Neural cell (in vitro differentiated cells): Measurements from ENCODE around the gene PRR12. TPM values are rescaled to one million over a fixed set of nuclear protein-coding genes. Genes with fewer than 3 reads are reported as not detected.

Source experiments
- H2AFZ ChIP-seq: fragments of 200-600, 300-800 bp; sonication (generic), shearing (Covaris generic); 2 replicates; pipeline ENCODE4 v1.6.0; 2014; ENCODE audit warnings: low read depth, mild to moderate bottlenecking, antibody characterized with exemption, low read length, moderate library complexity
- H3F3A ChIP-seq: fragments of 200-600 bp; shearing (Covaris generic); 2 replicates; pipeline ENCODE4 v1.6.1; 2016; ENCODE audit warnings: mild to moderate bottlenecking, moderate library complexity, mixed read lengths, antibody characterized with exemption, low read length; ENCODE audit not compliant: insufficient read depth, poor library complexity, severe bottlenecking
- H3K27ac ChIP-seq: fragments of 200-600, 300-800 bp; sonication (generic), shearing (Covaris generic); 2 replicates; pipeline ENCODE4 v1.5.1; 2014; ENCODE audit warnings: mild to moderate bottlenecking, low read length, moderate library complexity
- H3K27me3 ChIP-seq: fragments of 300-800, 200-600 bp; sonication (generic), shearing (Covaris generic); 2 replicates; pipeline ENCODE4 v1.6.0; 2014; ENCODE audit warnings: mild to moderate bottlenecking, low read depth, low read length, moderate library complexity; ENCODE audit not compliant: insufficient read depth
- H3K36me3 ChIP-seq: fragments of 300-800, 200-600 bp; sonication (generic), shearing (Covaris generic); 2 replicates; pipeline ENCODE4 v1.5.1; 2014; ENCODE audit warnings: mild to moderate bottlenecking, antibody characterized with exemption, low read length, moderate library complexity; ENCODE audit not compliant: insufficient read depth
- H3K4me2 ChIP-seq: fragments of 300-800, 200-600 bp; sonication (generic), shearing (Covaris generic); 2 replicates; pipeline ENCODE4 v1.6.0; 2014; ENCODE audit warnings: mild to moderate bottlenecking, low read length
- H3K4me3 ChIP-seq: fragments of 300-800, 200-600 bp; sonication (generic), shearing (Covaris generic); 2 replicates; pipeline ENCODE4 v1.5.1; 2014; ENCODE audit warnings: mild to moderate bottlenecking, low read length, moderate library complexity
- H3K79me2 ChIP-seq: fragments of 200-600 bp; shearing (Covaris generic); replicated peaks from 2 replicates; pipeline ENCODE4 v1.6.0; 2014; ENCODE audit warnings: mild to moderate bottlenecking, low read length, moderate library complexity; ENCODE audit not compliant: insufficient read depth
- H3K9ac ChIP-seq: fragments of 300-800, 200-600 bp; sonication (generic), shearing (Covaris generic); 2 replicates; pipeline ENCODE4 v1.6.1; 2016; ENCODE audit warnings: mild to moderate bottlenecking, low read length, mixed read lengths
- H3K9me2 ChIP-seq: fragments of 200-600 bp; shearing (Covaris generic); 2 replicates; pipeline ENCODE4 v1.6.1; 2016; ENCODE audit warnings: mild to moderate bottlenecking, low read length, mixed read lengths; ENCODE audit not compliant: insufficient read depth
- H3K9me3 ChIP-seq: fragments of 200-600, 300-800 bp; sonication (generic), shearing (Covaris generic); 2 replicates; pipeline ENCODE4 v1.6.1; 2016; ENCODE audit warnings: mild to moderate bottlenecking, mixed run types, low read length, moderate library complexity, mixed read lengths
- H4K20me1 ChIP-seq: fragments of 200-600 bp; shearing (Covaris generic); 2 replicates; pipeline ENCODE4 v1.6.1; 2016; ENCODE audit warnings: mild to moderate bottlenecking, mixed run types; ENCODE audit not compliant: insufficient read depth
- EP300 ChIP-seq: fragments of 450-650 bp; conservative IDR thresholded peaks from 2 replicates; pipeline ENCODE4 v1.6.1; 2014; ENCODE audit warnings: antibody characterized with exemption, mild to moderate bottlenecking, moderate library complexity; ENCODE audit not compliant: poor library complexity, severe bottlenecking
- EZH2 ChIP-seq: fragments of 200-600, 300-800 bp; shearing (Covaris generic), sonication (generic); IDR thresholded peaks from 2 replicates; pipeline ENCODE4 v1.6.1; 2014; ENCODE audit warnings: antibody characterized with exemption, low read length, borderline replicate concordance, mild to moderate bottlenecking; ENCODE audit not compliant: insufficient read depth, poor library complexity, severe bottlenecking
- MXI1 ChIP-seq: fragments of 450-650 bp; conservative IDR thresholded peaks from 2 replicates; pipeline ENCODE4 v1.6.1; 2014; ENCODE audit warnings: antibody characterized with exemption, mild to moderate bottlenecking; ENCODE audit not compliant: poor library complexity, severe bottlenecking
- POLR2AphosphoS5 ChIP-seq: IDR thresholded peaks from 2 replicates; pipeline ENCODE4 v1.6.1; 2012
- RAD21 ChIP-seq: fragments of 450-650 bp; conservative IDR thresholded peaks from 2 replicates; pipeline ENCODE4 v1.6.1; 2014; ENCODE audit warnings: antibody characterized with exemption, mild to moderate bottlenecking, moderate library complexity
- SMC3 ChIP-seq: fragments of 450-650 bp; conservative IDR thresholded peaks from 2 replicates; pipeline ENCODE4 v1.6.1; 2014; ENCODE audit warnings: antibody characterized with exemption, mild to moderate bottlenecking, moderate library complexity; ENCODE audit not compliant: poor library complexity
- TAF1 ChIP-seq: IDR thresholded peaks from 2 replicates; pipeline ENCODE4 v1.6.1; 2012; ENCODE audit warnings: low read depth
- polyA plus RNA-seq: library from polyadenylated mRNA; depleted of rRNA; stranded (reverse); fragments of >200 nt; gene quantifications from 2 replicates; pipeline ENCODE4 v1.2.3, GENCODE V29; 2014
- TF ChIP-seq, protein P1 (sequence below): IDR thresholded peaks from 2 replicates; pipeline ENCODE4 v1.6.1; 2012; ENCODE audit warnings: borderline replicate concordance
- TF ChIP-seq, protein P2 (sequence below): fragments of 450-650 bp; IDR thresholded peaks from 2 replicates; pipeline ENCODE4 v1.5.1; 2014; ENCODE audit warnings: antibody characterized with exemption, mild to moderate bottlenecking, moderate library complexity; ENCODE audit not compliant: poor library complexity, severe bottlenecking

The PRR12 gene
- polyA plus RNA-seq, 1 donor from 2014 or later = 1.2 TPM

GRCh38 chr19:49664171-49665035 lies 73.4 kb downstream of the PRR12 start:
- H4K20me1 ChIP-seq = no peaks in the 10 kb centered on the region
- H3K27ac ChIP-seq = peak overlapping the region; percentile 48
- no peaks in the 10 kb centered on the region for H3K9me2 ChIP-seq
- no peaks in the 10 kb centered on the region for H3F3A ChIP-seq
- peak overlapping the region; percentile 56 for H2AFZ ChIP-seq
- no peaks in the 10 kb centered on the region for H3K9me3 ChIP-seq
- H3K9ac ChIP-seq = peak overlapping the region; percentile 68
- no peaks in the 10 kb centered on the region for H3K27me3 ChIP-seq
- H3K79me2 ChIP-seq = no peaks in the 10 kb centered on the region
- TF ChIP-seq, protein P1, sequence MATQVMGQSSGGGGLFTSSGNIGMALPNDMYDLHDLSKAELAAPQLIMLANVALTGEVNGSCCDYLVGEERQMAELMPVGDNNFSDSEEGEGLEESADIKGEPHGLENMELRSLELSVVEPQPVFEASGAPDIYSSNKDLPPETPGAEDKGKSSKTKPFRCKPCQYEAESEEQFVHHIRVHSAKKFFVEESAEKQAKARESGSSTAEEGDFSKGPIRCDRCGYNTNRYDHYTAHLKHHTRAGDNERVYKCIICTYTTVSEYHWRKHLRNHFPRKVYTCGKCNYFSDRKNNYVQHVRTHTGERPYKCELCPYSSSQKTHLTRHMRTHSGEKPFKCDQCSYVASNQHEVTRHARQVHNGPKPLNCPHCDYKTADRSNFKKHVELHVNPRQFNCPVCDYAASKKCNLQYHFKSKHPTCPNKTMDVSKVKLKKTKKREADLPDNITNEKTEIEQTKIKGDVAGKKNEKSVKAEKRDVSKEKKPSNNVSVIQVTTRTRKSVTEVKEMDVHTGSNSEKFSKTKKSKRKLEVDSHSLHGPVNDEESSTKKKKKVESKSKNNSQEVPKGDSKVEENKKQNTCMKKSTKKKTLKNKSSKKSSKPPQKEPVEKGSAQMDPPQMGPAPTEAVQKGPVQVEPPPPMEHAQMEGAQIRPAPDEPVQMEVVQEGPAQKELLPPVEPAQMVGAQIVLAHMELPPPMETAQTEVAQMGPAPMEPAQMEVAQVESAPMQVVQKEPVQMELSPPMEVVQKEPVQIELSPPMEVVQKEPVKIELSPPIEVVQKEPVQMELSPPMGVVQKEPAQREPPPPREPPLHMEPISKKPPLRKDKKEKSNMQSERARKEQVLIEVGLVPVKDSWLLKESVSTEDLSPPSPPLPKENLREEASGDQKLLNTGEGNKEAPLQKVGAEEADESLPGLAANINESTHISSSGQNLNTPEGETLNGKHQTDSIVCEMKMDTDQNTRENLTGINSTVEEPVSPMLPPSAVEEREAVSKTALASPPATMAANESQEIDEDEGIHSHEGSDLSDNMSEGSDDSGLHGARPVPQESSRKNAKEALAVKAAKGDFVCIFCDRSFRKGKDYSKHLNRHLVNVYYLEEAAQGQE = no peak
- TF ChIP-seq, protein P2, sequence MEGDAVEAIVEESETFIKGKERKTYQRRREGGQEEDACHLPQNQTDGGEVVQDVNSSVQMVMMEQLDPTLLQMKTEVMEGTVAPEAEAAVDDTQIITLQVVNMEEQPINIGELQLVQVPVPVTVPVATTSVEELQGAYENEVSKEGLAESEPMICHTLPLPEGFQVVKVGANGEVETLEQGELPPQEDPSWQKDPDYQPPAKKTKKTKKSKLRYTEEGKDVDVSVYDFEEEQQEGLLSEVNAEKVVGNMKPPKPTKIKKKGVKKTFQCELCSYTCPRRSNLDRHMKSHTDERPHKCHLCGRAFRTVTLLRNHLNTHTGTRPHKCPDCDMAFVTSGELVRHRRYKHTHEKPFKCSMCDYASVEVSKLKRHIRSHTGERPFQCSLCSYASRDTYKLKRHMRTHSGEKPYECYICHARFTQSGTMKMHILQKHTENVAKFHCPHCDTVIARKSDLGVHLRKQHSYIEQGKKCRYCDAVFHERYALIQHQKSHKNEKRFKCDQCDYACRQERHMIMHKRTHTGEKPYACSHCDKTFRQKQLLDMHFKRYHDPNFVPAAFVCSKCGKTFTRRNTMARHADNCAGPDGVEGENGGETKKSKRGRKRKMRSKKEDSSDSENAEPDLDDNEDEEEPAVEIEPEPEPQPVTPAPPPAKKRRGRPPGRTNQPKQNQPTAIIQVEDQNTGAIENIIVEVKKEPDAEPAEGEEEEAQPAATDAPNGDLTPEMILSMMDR = peak; percentile 33
- no peak for TF ChIP-seq EZH2
- peak; percentile 49 for TF ChIP-seq POLR2AphosphoS5
- TF ChIP-seq TAF1 = no peak
- no peak for TF ChIP-seq EP300
- no peak for TF ChIP-seq SMC3
- no peak for TF ChIP-seq RAD21
- peak; percentile 74 for TF ChIP-seq MXI1
- peak overlapping the region; percentile 77 for H3K4me3 ChIP-seq
- peak overlapping the region; percentile 85 for H3K4me2 ChIP-seq
- H3K36me3 ChIP-seq = no peaks in the 10 kb centered on the region

DNA sequence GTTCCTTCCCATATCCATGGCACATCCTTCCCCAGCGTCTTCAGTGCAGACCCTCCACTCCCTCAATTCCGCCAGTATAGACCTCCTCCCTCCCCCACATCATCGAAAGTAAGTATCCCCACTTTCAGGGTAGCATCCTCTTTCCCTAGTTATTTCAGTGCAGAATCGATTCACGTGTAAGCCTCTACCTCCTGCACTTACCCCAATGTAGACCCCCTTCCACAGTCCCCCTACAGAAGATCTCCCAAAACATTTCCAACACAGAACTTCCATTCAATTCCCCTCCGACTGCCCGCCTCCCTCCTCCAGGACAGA lies 74.0 kb downstream of the PRR12 start:
- no peaks in the 10 kb centered on the region for H3K9me3 ChIP-seq
- H3K9me2 ChIP-seq = no peaks in the 10 kb centered on the region
- TF ChIP-seq EZH2 (no peak), RAD21 (no peak), POLR2AphosphoS5 (no peak), MXI1 (no peak), TAF1 (no peak)
- TF ChIP-seq, protein P2 = no peak
- peak overlapping the region; percentile 68 for H3K9ac ChIP-seq
- H3K27ac ChIP-seq = peak overlapping the region; percentile 48
- H3F3A ChIP-seq = no peaks in the 10 kb centered on the region
- no peaks in the 10 kb centered on the region for H3K36me3 ChIP-seq
- peak overlapping the region; percentile 85 for H3K4me2 ChIP-seq
- no peaks in the 10 kb centered on the region for H4K20me1 ChIP-seq
- H3K4me3 ChIP-seq = peak overlapping the region; percentile 77
- peak overlapping the region; percentile 56 for H2AFZ ChIP-seq
- H3K79me2 ChIP-seq = no peaks in the 10 kb centered on the region
- no peaks in the 10 kb centered on the region for H3K27me3 ChIP-seq
